AG09309 (cell line): ENCODE results near the gene ANO3.

Experiments
- DNase-seq: peaks from one replicate; pipeline ENCODE4 v3.0.0-alpha.2; 2010; ENCODE audit warnings: low read depth
- H3K4me3 ChIP-seq: 2 replicates; pipeline ENCODE4 v1.5.1; 2011; ENCODE audit warnings: mild to moderate bottlenecking, low read depth, low read length, moderate library complexity; ENCODE audit not compliant: control insufficient read depth
- CTCF ChIP-seq: IDR thresholded peaks from 2 replicates; pipeline ENCODE4 v1.5.1; 2011; ENCODE audit warnings: mild to moderate bottlenecking, low read depth, low read length, inconsistent platforms; ENCODE audit not compliant: insufficient read depth, control insufficient read depth; ENCODE audit errors: missing control alignments

The ANO3 gene

GRCh38 chr11:26330262-26330661 is 1.7 kb upstream of the ANO3 start:
- DNase-seq: no peak
- TF ChIP-seq CTCF: no peak
- H3K4me3 ChIP-seq: no peak overlapping the region

- no peak for DNase-seq
- no peak for TF ChIP-seq CTCF
- no peak overlapping the region for H3K4me3 ChIP-seq
These were observed 614 bp downstream of the ANO3 start for GRCh38 chr11:26332572-26332915.

GRCh38 chr11:26333906-26334305 is 2.0 kb downstream of the ANO3 start:
- TF ChIP-seq CTCF: no peak
- no peak overlapping the region for H3K4me3 ChIP-seq
- no peak for DNase-seq

GRCh38 chr11:26335903-26336302 is 4.0 kb downstream of the ANO3 start:
- no peak overlapping the region for H3K4me3 ChIP-seq
- DNase-seq: no peak
- TF ChIP-seq CTCF: no peak

- no peak for TF ChIP-seq CTCF
- H3K4me3 ChIP-seq: no peak overlapping the region
- no peak for DNase-seq
These were observed 12.7 kb downstream of the ANO3 start for GRCh38 chr11:26344647-26345046.

- no peak for DNase-seq
- no peak overlapping the region for H3K4me3 ChIP-seq
- TF ChIP-seq CTCF: no peak
These were observed 16.8 kb downstream of the ANO3 start for GRCh38 chr11:26348776-26349175.

- no peak for TF ChIP-seq CTCF
- H3K4me3 ChIP-seq: no peak overlapping the region
- no peak for DNase-seq
These were observed 18.1 kb downstream of the ANO3 start for GRCh38 chr11:26350002-26350401.
